Lung (tissue), 12 donors: ENCODE data around the gene TBCD. TPM values are rescaled to one million over a fixed set of nuclear protein-coding genes. Genes with fewer than 3 reads are reported as not detected.

Source experiments
- ATAC-seq: fragments of 200-7000 bp; cut with Tn5 transposase; one replicate; pipeline ENCODE4 v1.9.1; 2020; ENCODE audit warnings: moderate number of reproducible peaks; ENCODE audit not compliant: insufficient read depth, low FRiP score
- DNase-seq, 3 donors: peaks; one replicate each; pipeline ENCODE4 v3.0.0-alpha.2; 2013 to 2017
- H3K27ac ChIP-seq, 2 donors: one replicate each; pipeline ENCODE4 v1.5.1; 2013; ENCODE audit warnings: mild to moderate bottlenecking in 2 of 2, moderate library complexity in 2 of 2, control low read depth in 1 of 2, inconsistent platforms in 1 of 2, low read depth in 1 of 2, low read length in 1 of 2
- H3K27me3 ChIP-seq, 3 donors: one replicate each; pipeline ENCODE4 v1.5.1; 2013; ENCODE audit warnings: low read length in 2 of 3; ENCODE audit not compliant: control insufficient read depth in 3 of 3, insufficient read depth in 3 of 3
- H3K36me3 ChIP-seq, 4 donors: one replicate each; pipeline ENCODE4 v1.5.1; 2013; ENCODE audit warnings: low read length in 4 of 4, mild to moderate bottlenecking in 1 of 4, moderate library complexity in 1 of 4; ENCODE audit not compliant: control insufficient read depth in 4 of 4, insufficient read depth in 4 of 4
- H3K4me1 ChIP-seq, 5 donors: one replicate each; pipeline ENCODE4 v1.5.1; 2013; ENCODE audit warnings: low read length in 5 of 5, mild to moderate bottlenecking in 2 of 5, moderate library complexity in 1 of 5; ENCODE audit not compliant: control insufficient read depth in 5 of 5, insufficient read depth in 5 of 5
- H3K4me3 ChIP-seq: one replicate; pipeline ENCODE4 v1.5.1; 2013; ENCODE audit warnings: mild to moderate bottlenecking, control low read depth, moderate library complexity
- H3K9ac ChIP-seq, 2 donors: one replicate each; pipeline ENCODE4 v1.5.1; 2013; ENCODE audit warnings: low read length in 2 of 2, control low read depth in 1 of 2; ENCODE audit not compliant: insufficient read depth in 1 of 2
- H3K9me3 ChIP-seq, 4 donors: one replicate each; pipeline ENCODE4 v1.5.1; 2013; ENCODE audit warnings: low read length in 3 of 4, mild to moderate bottlenecking in 1 of 4, moderate library complexity in 1 of 4; ENCODE audit not compliant: control insufficient read depth in 4 of 4, insufficient read depth in 3 of 4
- WGBS, 2 donors: extraction: QIAGEN DNeasy Blood & Tissue Kit; methylation state at CpG; one replicate each; pipeline ENCODE4 v1.1.7; 2013; 5-methylcytosine and 5-hydroxymethylcytosine counted together
- polyA plus RNA-seq, 2 donors: library from polyadenylated mRNA; stranded (reverse); fragments of 200-250 nt; gene quantifications; one replicate each; pipeline ENCODE4 v1.2.1, GENCODE V29; 2013
- total RNA-seq, 2 donors: library from RNA; depleted of rRNA in 1 of 2; stranded (reverse); fragments of >200 nt in 1 of 2; gene quantifications; one replicate each; pipeline ENCODE4 v1.2.1, GENCODE V29; 2014 to 2021
- TF ChIP-seq, protein P1 (sequence below): IDR thresholded peaks from 2 replicates; pipeline ENCODE4 v1.5.1; 2012; ENCODE audit warnings: mild to moderate bottlenecking; ENCODE audit errors: control extremely low read depth, extremely low read depth
- donor health status: control.
- donor health status: control.
- donor health status: Bipolar disorder and iron deficiency.
- donor health status: healthy.
- donor health status: DM: yes; HTN: yes; CAD: no.

The TBCD gene
- total and polyA plus RNA-seq, 4 donors = 57.6 to 119 (median 90.3) TPM

DNA sequence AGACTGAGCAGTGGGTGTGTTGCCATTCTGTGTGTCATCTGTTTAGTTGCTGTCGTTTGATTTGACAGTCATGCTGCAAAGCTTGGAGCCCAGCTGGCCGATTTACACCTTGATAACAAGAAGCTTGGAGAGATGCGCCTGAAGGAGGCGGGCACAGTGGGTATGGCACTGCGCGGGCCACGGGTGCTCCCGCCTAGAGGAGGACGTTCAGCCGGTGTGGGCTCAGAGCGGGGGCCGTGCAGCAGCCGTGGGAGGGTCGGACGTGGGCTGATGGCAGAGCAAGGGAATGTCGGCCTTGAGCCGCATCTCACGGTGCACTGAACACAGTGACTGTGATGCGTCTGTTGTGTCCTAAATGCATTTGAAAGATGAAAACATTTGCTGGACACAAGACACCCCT, 31.7 kb upstream of the TBCD start:
- ATAC-seq (no peak), DNase-seq (no peak)
- Histone ChIP-seq H3K4me1 (peaks cover 3 to 14% (median 5%) of the 10 kb centered on the region in 5 donors), H3K27ac (no peak overlapping the region), H3K9ac (no peak overlapping the region), H3K9me3 (no peaks in the 10 kb centered on the region), H3K4me3 (no peak overlapping the region), H3K27me3 (no peaks in the 10 kb centered on the region), H3K36me3 (peaks cover 0 to 24% (median 13%) of the 10 kb centered on the region in 4 donors)
- TF ChIP-seq, protein P1, sequence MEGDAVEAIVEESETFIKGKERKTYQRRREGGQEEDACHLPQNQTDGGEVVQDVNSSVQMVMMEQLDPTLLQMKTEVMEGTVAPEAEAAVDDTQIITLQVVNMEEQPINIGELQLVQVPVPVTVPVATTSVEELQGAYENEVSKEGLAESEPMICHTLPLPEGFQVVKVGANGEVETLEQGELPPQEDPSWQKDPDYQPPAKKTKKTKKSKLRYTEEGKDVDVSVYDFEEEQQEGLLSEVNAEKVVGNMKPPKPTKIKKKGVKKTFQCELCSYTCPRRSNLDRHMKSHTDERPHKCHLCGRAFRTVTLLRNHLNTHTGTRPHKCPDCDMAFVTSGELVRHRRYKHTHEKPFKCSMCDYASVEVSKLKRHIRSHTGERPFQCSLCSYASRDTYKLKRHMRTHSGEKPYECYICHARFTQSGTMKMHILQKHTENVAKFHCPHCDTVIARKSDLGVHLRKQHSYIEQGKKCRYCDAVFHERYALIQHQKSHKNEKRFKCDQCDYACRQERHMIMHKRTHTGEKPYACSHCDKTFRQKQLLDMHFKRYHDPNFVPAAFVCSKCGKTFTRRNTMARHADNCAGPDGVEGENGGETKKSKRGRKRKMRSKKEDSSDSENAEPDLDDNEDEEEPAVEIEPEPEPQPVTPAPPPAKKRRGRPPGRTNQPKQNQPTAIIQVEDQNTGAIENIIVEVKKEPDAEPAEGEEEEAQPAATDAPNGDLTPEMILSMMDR = no peak
- 96% methylated on average over 19 of the region's 19 CpGs for WGBS, 2 donors

DNA sequence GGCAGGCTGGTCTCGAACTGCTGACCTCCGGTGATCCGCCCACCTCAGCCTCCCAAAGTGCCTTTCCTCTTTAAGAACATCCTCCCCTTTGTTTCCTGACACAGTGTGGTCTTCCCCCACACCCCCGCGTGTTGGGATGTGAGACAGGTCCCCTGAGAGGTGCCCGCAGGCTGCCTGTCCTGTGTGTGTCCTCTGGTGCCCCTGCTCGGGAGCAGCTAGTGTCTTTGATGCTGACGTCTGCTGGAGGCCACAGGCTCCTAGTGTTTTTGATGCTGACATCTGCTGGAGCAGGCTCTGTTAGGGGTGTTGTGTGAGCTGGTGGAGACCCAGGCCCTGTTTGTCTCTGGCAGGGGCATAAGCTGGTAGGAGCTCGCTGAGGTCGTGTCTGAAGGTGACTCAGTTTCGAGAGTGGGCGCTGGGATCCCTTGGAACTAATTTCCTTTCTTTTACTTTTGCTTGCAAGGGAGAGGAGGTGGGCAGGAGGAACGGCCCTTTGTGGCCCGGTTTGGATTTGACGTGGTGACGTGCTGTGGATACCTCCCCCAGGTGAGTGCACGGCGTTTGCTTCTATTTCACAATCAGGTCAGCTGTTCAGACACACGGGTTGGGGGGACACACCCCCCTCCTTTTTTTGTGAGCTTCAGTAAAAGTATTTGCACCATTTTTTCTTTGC, 29.4 kb upstream of the TBCD start:
- Histone ChIP-seq H3K4me1 (peaks cover 3 to 8% (median 5%) of the 10 kb centered on the region in 5 donors), H3K4me3 (no peak overlapping the region), H3K27ac (no peak overlapping the region), H3K9ac (no peak overlapping the region), H3K36me3 (peaks cover 14 to 32% (median 21%) of the 10 kb centered on the region in 4 donors), H3K9me3 (no peaks in the 10 kb centered on the region), H3K27me3 (no peaks in the 10 kb centered on the region)
- DNase-seq (no peak), ATAC-seq (no peak)
- 84 to 87% methylated on average over 19 of the region's 19 CpGs for WGBS, 2 donors
- TF ChIP-seq, protein P1 = no peak

DNA sequence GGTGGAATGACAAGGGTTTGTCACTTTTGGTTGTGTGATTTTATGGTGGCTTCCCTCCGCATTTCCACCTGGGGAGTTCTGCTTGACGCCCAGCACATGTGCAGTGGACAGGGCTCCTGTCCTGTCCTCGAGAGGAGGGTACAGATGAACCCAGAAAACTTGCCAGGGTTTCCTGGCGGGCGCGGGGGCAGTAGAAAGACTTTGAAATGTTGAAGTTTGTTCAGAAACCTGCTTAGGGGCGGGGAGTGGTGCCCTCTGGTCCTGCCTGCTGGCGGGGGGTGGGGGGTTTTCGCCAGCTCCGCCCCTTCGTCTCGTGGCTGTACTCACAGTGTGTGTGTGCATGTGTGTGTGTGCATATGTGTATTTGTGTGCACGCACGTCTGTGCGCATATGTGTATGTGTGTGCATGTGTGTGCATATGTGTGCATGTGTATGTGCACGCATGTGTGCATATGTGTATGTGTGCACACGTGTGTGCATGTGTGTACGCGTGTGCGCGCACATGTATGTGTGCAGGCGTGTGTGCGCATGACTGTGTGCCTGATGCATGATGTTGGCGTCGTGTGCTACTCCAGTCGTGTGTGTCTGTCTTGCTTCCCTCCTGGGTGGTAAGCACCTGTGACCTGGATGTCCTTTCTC, 28.6 kb upstream of the TBCD start:
- WGBS, 2 donors = 89 to 98% methylated on average over 26 of the region's 26 CpGs

More for the DNA sequence above, 28.6 kb upstream of the TBCD start:
- Histone ChIP-seq H3K27me3 (no peaks in the 10 kb centered on the region), H3K4me1 (peaks cover 0 to under 1% (median 0%) of the 10 kb centered on the region in 5 donors), H3K9me3 (no peaks in the 10 kb centered on the region), H3K4me3 (no peak overlapping the region), H3K27ac (no peak overlapping the region), H3K36me3 (peaks cover 16 to 33% (median 23%) of the 10 kb centered on the region in 4 donors), H3K9ac (no peak overlapping the region)
- TF ChIP-seq, protein P1 = no peak
- ATAC-seq (no peak), DNase-seq (no peak)
